GM21381 (cell line): ENCODE data around the gene SLC16A8.
"Not testable (repeated sequence)": the region's sequence is repeated elsewhere in the genome, so short reads cannot be mapped to it uniquely, and the experiment has no call there.

Source experiments
- ATAC-seq: cut with Tn5 transposase; IDR thresholded peaks from one replicate; pipeline ENCODE4 v1.9.1; 2021; ENCODE audit warnings: mild to moderate bottlenecking, moderate library complexity; ENCODE audit not compliant: unreplicated experiment

SLC16A8 gene

GRCh38 chr22:38088629-38089473 is 4.9 kb upstream of the SLC16A8 start:
- no peak for ATAC-seq

- ATAC-seq, result no peak
Measured at GRCh38 chr22:38087855-38088254, 3.9 kb upstream of the SLC16A8 start.

GRCh38 chr22:38086942-38087341 is 3.0 kb upstream of the SLC16A8 start:
- ATAC-seq, result no peak

- ATAC-seq, result no peak
Measured at GRCh38 chr22:38086001-38086845, 2.2 kb upstream of the SLC16A8 start.

GRCh38 chr22:38085501-38085900 is 1.5 kb upstream of the SLC16A8 start:
- no peak for ATAC-seq

- ATAC-seq, result no peak
Measured at GRCh38 chr22:38085056-38085455, 1.1 kb upstream of the SLC16A8 start.

GRCh38 chr22:38082986-38083710 is 836 bp downstream of the SLC16A8 start:
- ATAC-seq, result no peak

GRCh38 chr22:38081941-38082828 is 1.8 kb downstream of the SLC16A8 start:
- no peak for ATAC-seq

GRCh38 chr22:38081636-38081940 is 2.4 kb downstream of the SLC16A8 start:
- ATAC-seq, result no peak

- no peak for ATAC-seq
Measured at GRCh38 chr22:38080850-38081635, 2.9 kb downstream of the SLC16A8 start.

GRCh38 chr22:38080474-38080849 is 3.5 kb downstream of the SLC16A8 start:
- ATAC-seq, result no peak

- no peak for ATAC-seq
Measured at GRCh38 chr22:38079804-38080203, 4.2 kb downstream of the SLC16A8 start.

GRCh38 chr22:38079208-38079607 is 4.8 kb downstream of the SLC16A8 start:
- ATAC-seq, result not testable (repeated sequence)

- ATAC-seq, result no peak
Measured at GRCh38 chr22:38078046-38078840, 5.7 kb downstream of the SLC16A8 start.

GRCh38 chr22:38077595-38077994 is 6.4 kb downstream of the SLC16A8 start:
- no peak for ATAC-seq

GRCh38 chr22:38077096-38077495 is 6.9 kb downstream of the SLC16A8 start:
- no peak for ATAC-seq

GRCh38 chr22:38075961-38076360 is 8.0 kb downstream of the SLC16A8 start:
- ATAC-seq, result no peak

GRCh38 chr22:38075105-38075825 is 8.7 kb downstream of the SLC16A8 start:
- ATAC-seq, result no peak
